Measurements from ENCODE around the gene HEMGN.

The HEMGN gene

GRCh38 chr9:97925497-97926334 lies 12.3 kb downstream of the HEMGN start:
- no peak for DNase-seq

- DNase-seq, result no peak
Observed at GRCh38 chr9:97924386-97924785, 13.6 kb downstream of the HEMGN start.

DNA sequence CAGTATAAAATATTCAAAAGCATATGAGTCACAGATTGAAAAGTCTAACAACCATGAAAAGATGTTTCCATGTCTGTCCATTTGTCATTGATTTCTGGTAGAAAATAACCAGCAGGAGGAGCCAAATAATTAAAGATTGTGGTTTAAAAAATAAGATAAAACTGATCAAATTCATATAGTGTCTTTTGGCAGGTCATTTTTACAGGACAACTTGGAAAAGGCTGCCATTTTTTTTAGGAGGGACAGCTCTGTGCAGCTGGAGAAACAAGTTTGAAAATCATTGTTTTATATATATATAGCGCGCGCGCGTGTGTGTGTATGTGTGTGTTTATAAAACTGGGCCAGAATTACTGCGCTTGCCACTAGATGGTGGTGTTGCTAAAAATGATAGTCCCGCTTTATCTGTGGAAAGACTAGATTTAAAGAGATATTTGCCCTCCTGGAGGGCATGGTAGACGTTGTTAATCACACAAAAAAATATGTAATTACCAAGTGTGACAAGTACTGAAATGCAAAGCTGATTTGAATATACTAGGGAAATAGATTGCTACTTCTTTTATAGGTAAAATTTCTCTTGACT lies 14.4 kb downstream of the HEMGN start:
- peak; percentile 76 for DNase-seq

DNA sequence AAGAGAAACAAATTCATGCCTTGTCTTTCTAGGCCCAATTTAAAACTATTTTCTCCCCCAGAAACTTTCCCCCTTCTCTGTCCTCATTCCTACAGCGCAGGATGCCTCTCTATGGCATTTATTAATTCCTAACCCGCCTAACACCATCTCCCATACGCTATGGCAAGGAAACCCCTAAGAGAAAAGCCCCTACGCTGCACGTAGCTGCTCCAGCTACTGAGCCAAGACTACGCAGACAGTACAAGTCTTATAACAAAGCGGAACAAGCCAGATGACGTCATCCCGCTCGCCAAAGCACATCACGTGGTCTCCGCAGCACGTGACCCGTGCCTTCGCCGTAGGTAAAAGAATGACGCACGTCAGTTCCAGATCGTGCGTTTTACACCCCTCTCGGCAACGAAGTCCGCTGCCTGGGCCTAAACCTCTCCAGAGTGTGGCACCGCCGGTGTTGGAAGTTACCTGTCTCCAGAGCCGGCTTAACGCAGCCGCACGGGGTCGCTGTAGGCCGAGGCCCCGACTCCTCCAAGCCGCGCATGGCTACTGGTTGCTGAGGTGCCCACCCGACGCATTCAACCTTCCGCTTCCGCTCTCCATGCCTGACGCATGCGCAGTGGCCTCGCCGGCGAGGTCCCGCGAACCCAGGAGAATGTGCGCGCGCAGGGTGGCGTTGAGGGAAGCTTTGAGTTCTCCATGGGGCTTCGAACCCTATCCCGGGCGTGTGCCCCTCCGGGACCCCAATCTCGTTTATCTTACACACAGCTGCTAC lies 15.8 kb downstream of the HEMGN start, which contains the start of gene TRMO:
Gene TRMO (minus strand): TSS at position 542 of the 766 bp plus-strand sequence. CDS start 7 bp downstream, at position 535.
- peak; percentile 98 for DNase-seq

GRCh38 chr9:97919217-97919813 lies 18.7 kb downstream of the HEMGN start:
- DNase-seq, result no peak

- no peak for DNase-seq
Observed at GRCh38 chr9:97918611-97919010, 19.4 kb downstream of the HEMGN start.

DNA sequence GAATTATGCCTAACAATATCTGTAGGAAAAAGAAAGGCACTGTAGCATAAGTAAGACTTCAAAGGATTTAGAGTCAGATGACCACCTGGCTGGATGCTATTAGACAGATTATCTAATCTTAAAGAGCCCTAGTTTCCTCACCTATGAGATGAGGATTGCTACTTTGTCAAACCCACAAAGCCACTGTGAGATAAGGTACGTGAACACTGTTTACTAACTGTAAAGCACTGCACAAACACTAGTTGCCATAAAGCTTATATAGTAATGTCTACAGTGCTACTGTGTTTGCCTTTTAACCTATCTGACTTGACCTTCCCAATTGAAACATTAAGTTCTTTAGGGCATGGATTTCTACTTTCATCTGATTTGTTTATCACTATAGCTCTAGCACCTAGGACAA lies 26.0 kb downstream of the HEMGN start:
- no peak for DNase-seq

DNA sequence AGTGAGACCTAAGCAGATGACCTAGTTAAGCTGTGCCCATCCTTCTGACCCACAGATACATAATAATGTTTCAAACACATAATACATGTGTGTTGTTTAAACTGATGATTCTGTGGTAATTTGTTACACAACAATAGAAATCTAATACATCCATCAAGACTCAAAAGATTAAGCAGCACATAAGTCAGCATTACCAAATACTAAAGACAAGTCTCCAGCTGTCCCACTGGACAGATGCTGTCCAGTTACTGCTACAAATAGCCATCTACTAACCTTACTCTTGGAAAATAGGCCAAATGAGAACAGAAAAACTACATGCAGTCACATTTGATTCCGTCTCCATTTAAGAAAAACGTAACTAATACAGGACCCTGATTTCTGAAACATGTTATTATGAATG lies 26.4 kb downstream of the HEMGN start:
- no peak for DNase-seq

- DNase-seq, result no peak
Observed at GRCh38 chr9:97910357-97910756, 27.6 kb downstream of the HEMGN start.

DNA sequence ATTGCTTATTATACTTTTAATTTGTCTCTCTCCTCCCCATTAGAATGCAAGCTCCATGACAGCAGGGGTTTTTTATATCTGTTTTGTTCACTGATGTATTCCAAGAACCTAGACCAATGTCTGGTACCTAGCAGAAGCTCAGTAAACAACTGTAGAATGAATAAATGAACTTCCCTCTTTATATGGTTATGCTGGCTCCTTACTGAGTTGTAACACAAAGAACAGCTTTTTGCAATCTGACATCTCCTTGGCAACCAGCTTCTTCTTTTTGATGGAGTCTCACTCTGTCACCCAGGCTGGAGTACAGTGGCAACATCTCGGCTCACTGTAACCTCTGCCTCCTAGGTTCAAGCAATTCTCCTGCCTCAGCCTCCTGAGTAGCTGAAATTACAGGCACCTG lies 29.3 kb downstream of the HEMGN start:
- DNase-seq, result no peak

- DNase-seq, result no peak
Observed at GRCh38 chr9:97907632-97908031, 30.3 kb downstream of the HEMGN start.

GRCh38 chr9:97907046-97907445 lies 30.9 kb downstream of the HEMGN start:
- no peak for DNase-seq

DNA sequence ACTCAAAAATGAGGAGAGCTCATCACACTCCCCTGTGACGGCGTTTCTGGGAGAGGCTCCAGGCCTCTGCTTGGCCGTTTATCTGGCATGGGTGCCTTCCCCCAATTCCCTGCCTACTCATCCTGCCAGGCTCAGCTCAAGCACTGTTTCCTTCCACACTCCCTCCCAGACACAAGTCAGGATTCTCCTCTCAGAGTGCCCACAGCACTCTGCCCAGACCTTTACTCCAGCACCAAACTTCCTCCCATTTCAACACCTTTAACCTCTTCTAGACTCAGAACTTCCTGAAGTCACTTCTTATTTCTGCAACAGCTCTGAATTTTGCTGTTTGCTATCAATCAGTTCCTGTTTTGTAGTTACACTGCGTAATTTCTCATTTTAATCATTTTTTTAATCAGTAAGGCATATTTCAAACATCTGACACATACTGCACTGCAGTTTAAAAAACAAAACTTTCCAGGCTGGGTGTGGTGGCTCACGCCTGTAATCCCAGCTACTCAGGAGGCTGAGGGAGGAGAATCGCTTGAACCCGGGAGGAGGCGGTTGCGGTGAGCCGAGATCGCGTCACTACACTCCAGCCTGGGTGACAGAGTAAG lies 31.6 kb downstream of the HEMGN start:
- DNase-seq, result no peak

DNA sequence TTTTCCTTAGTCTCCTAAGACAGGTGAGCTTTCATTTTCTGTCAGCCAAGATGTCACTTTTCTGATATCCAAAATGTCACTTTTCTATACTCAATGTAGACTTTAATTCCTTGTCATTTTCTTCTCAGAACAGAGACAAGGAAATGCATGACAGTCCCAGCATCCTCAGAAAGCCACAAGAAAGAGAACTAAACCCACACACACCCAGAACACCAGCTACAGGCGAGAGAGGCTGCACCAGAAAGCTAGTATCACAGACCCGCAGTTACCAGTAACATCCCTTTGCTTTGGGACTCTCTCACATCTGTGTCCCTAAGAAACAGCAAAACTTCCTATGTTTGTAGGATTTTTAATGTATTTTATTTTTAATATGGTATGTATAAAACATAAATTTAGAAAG lies 32.7 kb downstream of the HEMGN start:
- DNase-seq, result no peak

DNA sequence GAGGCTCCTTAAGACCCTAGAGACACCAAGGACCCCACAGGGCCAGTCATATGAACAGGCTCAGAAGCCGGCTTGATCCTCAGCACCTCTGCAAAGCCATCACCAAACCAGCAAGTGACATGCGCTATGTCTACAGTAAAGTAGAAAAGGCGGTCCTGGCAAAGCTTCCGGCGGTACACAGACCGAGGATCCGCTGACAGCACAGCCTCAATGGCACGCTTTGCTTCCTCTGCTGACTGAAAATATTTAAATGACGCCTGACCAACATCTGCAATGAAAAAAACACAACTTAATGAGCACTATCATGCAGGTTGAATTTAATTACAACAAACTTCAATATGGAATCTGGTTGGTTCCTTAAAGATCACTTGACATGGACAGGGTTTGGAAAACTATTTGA lies 33.2 kb downstream of the HEMGN start:
- no peak for DNase-seq

DNA sequence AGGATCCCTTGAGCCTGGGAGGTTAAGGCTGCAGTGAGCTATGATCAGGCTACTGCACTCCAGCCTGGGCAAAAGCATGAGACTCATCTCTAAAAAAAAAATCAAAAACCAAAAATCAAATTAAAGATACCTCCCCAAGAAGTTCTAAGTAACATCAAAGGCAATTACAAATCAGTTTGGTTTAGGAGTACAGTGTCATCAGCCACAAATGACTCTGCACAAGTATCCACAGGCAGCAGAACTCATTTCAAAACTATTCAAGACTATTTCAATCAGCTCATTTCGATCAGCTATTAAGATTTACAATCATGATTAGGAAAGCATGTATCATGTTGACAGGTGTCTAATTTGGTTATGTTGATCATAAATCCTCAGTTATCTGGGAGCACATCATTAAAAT lies 34.8 kb downstream of the HEMGN start:
- no peak for DNase-seq

GRCh38 chr9:97900738-97901565 lies 37.0 kb downstream of the HEMGN start:
- peak; percentile 49 for DNase-seq

- DNase-seq, result peak; percentile 51
Observed at GRCh38 chr9:97900103-97900737, 37.8 kb downstream of the HEMGN start.

DNA sequence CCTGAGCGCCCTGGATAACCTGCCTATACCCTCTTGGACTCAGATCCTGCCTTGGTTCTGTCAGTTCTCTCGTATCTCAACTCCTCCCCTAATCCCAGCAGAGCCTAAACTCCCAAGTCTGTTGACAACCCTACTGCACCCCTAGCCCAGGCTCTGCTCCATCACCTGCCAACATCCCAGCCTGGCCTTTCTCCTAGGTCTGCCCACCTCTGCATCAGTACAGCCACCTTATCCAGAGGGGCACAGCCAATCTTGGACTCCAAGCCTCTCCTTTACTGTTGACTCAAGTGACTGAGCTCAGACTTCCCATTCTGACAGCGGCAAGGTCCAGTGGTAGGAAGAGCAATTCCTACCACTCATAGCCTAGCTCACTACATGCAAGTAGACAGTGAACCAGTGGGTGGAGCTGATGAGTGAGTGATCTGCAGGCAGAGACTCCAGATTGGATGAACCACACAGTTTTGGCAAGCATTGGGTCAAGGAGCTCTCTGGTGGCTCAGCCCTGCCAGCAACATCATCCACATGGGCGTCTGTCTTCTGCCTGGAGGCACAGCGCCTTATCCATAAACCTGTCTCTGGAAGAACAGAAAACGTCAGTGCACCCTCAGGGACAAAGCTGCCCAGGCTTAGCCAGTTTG lies 42.2 kb downstream of the HEMGN start:
- no peak for DNase-seq

- DNase-seq, result peak; percentile 47
Observed at GRCh38 chr9:97895211-97895610, 42.8 kb downstream of the HEMGN start.

- DNase-seq, result no peak
Observed at GRCh38 chr9:97892421-97892820, 45.6 kb downstream of the HEMGN start.

All from fibroblast of skin of right quadriceps (primary cell).